Neural cell (in vitro differentiated cells): ENCODE measurements around the gene PPP1R9B. TPM values are rescaled to one million over a fixed set of nuclear protein-coding genes. Genes with fewer than 3 reads are reported as not detected.

Source experiments
- H2AFZ ChIP-seq: fragments of 200-600, 300-800 bp; sonication (generic), shearing (Covaris generic); 2 replicates; pipeline ENCODE4 v1.6.0; 2014; ENCODE audit warnings: low read depth, mild to moderate bottlenecking, antibody characterized with exemption, low read length, moderate library complexity
- H3F3A ChIP-seq: fragments of 200-600 bp; shearing (Covaris generic); 2 replicates; pipeline ENCODE4 v1.6.1; 2016; ENCODE audit warnings: mild to moderate bottlenecking, moderate library complexity, mixed read lengths, antibody characterized with exemption, low read length; ENCODE audit not compliant: insufficient read depth, poor library complexity, severe bottlenecking
- H3K27ac ChIP-seq: fragments of 200-600, 300-800 bp; sonication (generic), shearing (Covaris generic); 2 replicates; pipeline ENCODE4 v1.5.1; 2014; ENCODE audit warnings: mild to moderate bottlenecking, low read length, moderate library complexity
- H3K27me3 ChIP-seq: fragments of 300-800, 200-600 bp; sonication (generic), shearing (Covaris generic); 2 replicates; pipeline ENCODE4 v1.6.0; 2014; ENCODE audit warnings: mild to moderate bottlenecking, low read depth, low read length, moderate library complexity; ENCODE audit not compliant: insufficient read depth
- H3K36me3 ChIP-seq: fragments of 300-800, 200-600 bp; sonication (generic), shearing (Covaris generic); 2 replicates; pipeline ENCODE4 v1.5.1; 2014; ENCODE audit warnings: mild to moderate bottlenecking, antibody characterized with exemption, low read length, moderate library complexity; ENCODE audit not compliant: insufficient read depth
- H3K4me2 ChIP-seq: fragments of 300-800, 200-600 bp; sonication (generic), shearing (Covaris generic); 2 replicates; pipeline ENCODE4 v1.6.0; 2014; ENCODE audit warnings: mild to moderate bottlenecking, low read length
- H3K4me3 ChIP-seq: fragments of 300-800, 200-600 bp; sonication (generic), shearing (Covaris generic); 2 replicates; pipeline ENCODE4 v1.5.1; 2014; ENCODE audit warnings: mild to moderate bottlenecking, low read length, moderate library complexity
- H3K79me2 ChIP-seq: fragments of 200-600 bp; shearing (Covaris generic); replicated peaks from 2 replicates; pipeline ENCODE4 v1.6.0; 2014; ENCODE audit warnings: mild to moderate bottlenecking, low read length, moderate library complexity; ENCODE audit not compliant: insufficient read depth
- H3K9ac ChIP-seq: fragments of 300-800, 200-600 bp; sonication (generic), shearing (Covaris generic); 2 replicates; pipeline ENCODE4 v1.6.1; 2016; ENCODE audit warnings: mild to moderate bottlenecking, low read length, mixed read lengths
- H3K9me2 ChIP-seq: fragments of 200-600 bp; shearing (Covaris generic); 2 replicates; pipeline ENCODE4 v1.6.1; 2016; ENCODE audit warnings: mild to moderate bottlenecking, low read length, mixed read lengths; ENCODE audit not compliant: insufficient read depth
- H3K9me3 ChIP-seq: fragments of 200-600, 300-800 bp; sonication (generic), shearing (Covaris generic); 2 replicates; pipeline ENCODE4 v1.6.1; 2016; ENCODE audit warnings: mild to moderate bottlenecking, mixed run types, low read length, moderate library complexity, mixed read lengths
- H4K20me1 ChIP-seq: fragments of 200-600 bp; shearing (Covaris generic); 2 replicates; pipeline ENCODE4 v1.6.1; 2016; ENCODE audit warnings: mild to moderate bottlenecking, mixed run types; ENCODE audit not compliant: insufficient read depth
- EP300 ChIP-seq: fragments of 450-650 bp; conservative IDR thresholded peaks from 2 replicates; pipeline ENCODE4 v1.6.1; 2014; ENCODE audit warnings: antibody characterized with exemption, mild to moderate bottlenecking, moderate library complexity; ENCODE audit not compliant: poor library complexity, severe bottlenecking
- EZH2 ChIP-seq: fragments of 200-600, 300-800 bp; shearing (Covaris generic), sonication (generic); IDR thresholded peaks from 2 replicates; pipeline ENCODE4 v1.6.1; 2014; ENCODE audit warnings: antibody characterized with exemption, low read length, borderline replicate concordance, mild to moderate bottlenecking; ENCODE audit not compliant: insufficient read depth, poor library complexity, severe bottlenecking
- MXI1 ChIP-seq: fragments of 450-650 bp; conservative IDR thresholded peaks from 2 replicates; pipeline ENCODE4 v1.6.1; 2014; ENCODE audit warnings: antibody characterized with exemption, mild to moderate bottlenecking; ENCODE audit not compliant: poor library complexity, severe bottlenecking
- POLR2AphosphoS5 ChIP-seq: IDR thresholded peaks from 2 replicates; pipeline ENCODE4 v1.6.1; 2012
- RAD21 ChIP-seq: fragments of 450-650 bp; conservative IDR thresholded peaks from 2 replicates; pipeline ENCODE4 v1.6.1; 2014; ENCODE audit warnings: antibody characterized with exemption, mild to moderate bottlenecking, moderate library complexity
- REST ChIP-seq: IDR thresholded peaks from 2 replicates; pipeline ENCODE4 v1.6.1; 2012; ENCODE audit warnings: borderline replicate concordance
- SMC3 ChIP-seq: fragments of 450-650 bp; conservative IDR thresholded peaks from 2 replicates; pipeline ENCODE4 v1.6.1; 2014; ENCODE audit warnings: antibody characterized with exemption, mild to moderate bottlenecking, moderate library complexity; ENCODE audit not compliant: poor library complexity
- TAF1 ChIP-seq: IDR thresholded peaks from 2 replicates; pipeline ENCODE4 v1.6.1; 2012; ENCODE audit warnings: low read depth
- polyA plus RNA-seq: library from polyadenylated mRNA; depleted of rRNA; stranded (reverse); fragments of >200 nt; gene quantifications from 2 replicates; pipeline ENCODE4 v1.2.3, GENCODE V29; 2014
- TF ChIP-seq, protein P1 (sequence below): fragments of 450-650 bp; IDR thresholded peaks from 2 replicates; pipeline ENCODE4 v1.5.1; 2014; ENCODE audit warnings: antibody characterized with exemption, mild to moderate bottlenecking, moderate library complexity; ENCODE audit not compliant: poor library complexity, severe bottlenecking

PPP1R9B gene
- polyA plus RNA-seq, 1 donor from 2014 or later = 29.2 TPM

- H3K4me2 ChIP-seq = no peak overlapping the region
- no peak overlapping the region for H3K4me3 ChIP-seq
- no peaks in the 10 kb centered on the region for H3K79me2 ChIP-seq
- no peaks in the 10 kb centered on the region for H3K9me2 ChIP-seq
- no peak overlapping the region for H2AFZ ChIP-seq
- H3K36me3 ChIP-seq = no peaks in the 10 kb centered on the region
- H3K27me3 ChIP-seq = no peaks in the 10 kb centered on the region
- peak overlapping the region; percentile 63 for H3K27ac ChIP-seq
- H3K9me3 ChIP-seq = no peaks in the 10 kb centered on the region
- no peaks in the 10 kb centered on the region for H4K20me1 ChIP-seq
- peak overlapping the region; percentile 58 for H3K9ac ChIP-seq
- no peaks in the 10 kb centered on the region for H3F3A ChIP-seq
- no peak for TF ChIP-seq MXI1
- TF ChIP-seq, protein P1, sequence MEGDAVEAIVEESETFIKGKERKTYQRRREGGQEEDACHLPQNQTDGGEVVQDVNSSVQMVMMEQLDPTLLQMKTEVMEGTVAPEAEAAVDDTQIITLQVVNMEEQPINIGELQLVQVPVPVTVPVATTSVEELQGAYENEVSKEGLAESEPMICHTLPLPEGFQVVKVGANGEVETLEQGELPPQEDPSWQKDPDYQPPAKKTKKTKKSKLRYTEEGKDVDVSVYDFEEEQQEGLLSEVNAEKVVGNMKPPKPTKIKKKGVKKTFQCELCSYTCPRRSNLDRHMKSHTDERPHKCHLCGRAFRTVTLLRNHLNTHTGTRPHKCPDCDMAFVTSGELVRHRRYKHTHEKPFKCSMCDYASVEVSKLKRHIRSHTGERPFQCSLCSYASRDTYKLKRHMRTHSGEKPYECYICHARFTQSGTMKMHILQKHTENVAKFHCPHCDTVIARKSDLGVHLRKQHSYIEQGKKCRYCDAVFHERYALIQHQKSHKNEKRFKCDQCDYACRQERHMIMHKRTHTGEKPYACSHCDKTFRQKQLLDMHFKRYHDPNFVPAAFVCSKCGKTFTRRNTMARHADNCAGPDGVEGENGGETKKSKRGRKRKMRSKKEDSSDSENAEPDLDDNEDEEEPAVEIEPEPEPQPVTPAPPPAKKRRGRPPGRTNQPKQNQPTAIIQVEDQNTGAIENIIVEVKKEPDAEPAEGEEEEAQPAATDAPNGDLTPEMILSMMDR = no peak
- no peak for TF ChIP-seq EZH2
- TF ChIP-seq RAD21 = no peak
- no peak for TF ChIP-seq REST
- no peak for TF ChIP-seq POLR2AphosphoS5
- TF ChIP-seq EP300 = no peak
- no peak for TF ChIP-seq SMC3
- TF ChIP-seq TAF1 = no peak
Observed at GRCh38 chr17:50102164-50102991, 48.1 kb downstream of the PPP1R9B start.

DNA sequence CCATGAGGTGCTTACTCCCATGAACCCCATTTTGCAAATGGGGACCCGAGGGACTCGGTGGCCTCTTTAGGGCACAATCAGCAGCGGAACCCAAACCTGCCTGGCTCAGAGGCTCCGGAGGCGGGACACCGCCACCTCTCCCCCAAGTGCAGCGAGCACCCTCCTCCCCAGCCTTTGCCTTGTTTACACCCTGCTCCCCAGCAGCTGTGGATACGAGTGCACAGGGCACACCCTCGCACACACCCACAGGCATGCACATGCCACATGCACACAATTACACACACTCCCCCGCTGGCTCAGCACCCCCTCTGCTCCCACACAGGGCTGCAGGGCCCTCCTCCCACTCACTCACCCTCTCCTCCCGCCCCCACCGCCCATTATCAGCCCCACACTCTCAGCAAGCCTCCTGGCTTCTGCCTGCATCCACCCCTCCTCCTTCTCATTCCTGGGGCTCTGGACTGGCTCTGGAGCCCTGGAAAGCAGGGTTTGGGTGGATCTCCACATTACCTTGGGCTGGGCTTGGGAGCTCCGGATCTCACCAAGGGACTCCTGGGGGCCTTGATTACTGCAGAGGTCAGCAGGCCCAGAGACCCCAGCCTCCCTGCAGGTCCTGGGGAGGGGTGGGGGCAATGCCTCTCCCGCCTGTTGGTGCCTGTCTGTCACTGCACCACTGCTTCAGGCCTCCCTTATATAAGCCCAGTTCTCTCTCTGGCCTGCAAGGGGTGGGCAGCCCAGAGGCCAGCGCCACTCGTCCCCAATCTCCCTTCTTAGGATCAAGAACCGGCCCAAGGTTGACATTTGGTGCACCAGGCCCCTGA lies 48.9 kb downstream of the PPP1R9B start:
- Histone ChIP-seq H3K4me3 (peak overlapping the region; percentile 48), H3K9me3 (no peaks in the 10 kb centered on the region), H3F3A (no peaks in the 10 kb centered on the region), H3K9me2 (no peaks in the 10 kb centered on the region), H3K4me2 (no peak overlapping the region), H3K36me3 (no peaks in the 10 kb centered on the region), H3K79me2 (no peaks in the 10 kb centered on the region), H2AFZ (no peak overlapping the region), H3K9ac (peak overlapping the region; percentile 58), H3K27me3 (no peaks in the 10 kb centered on the region), H4K20me1 (no peaks in the 10 kb centered on the region), H3K27ac (peak overlapping the region; percentile 63)
- TF ChIP-seq EZH2 (no peak), REST (no peak), RAD21 (no peak), SMC3 (no peak), TAF1 (no peak), POLR2AphosphoS5 (no peak), MXI1 (no peak), EP300 (no peak)
- TF ChIP-seq, protein P1 = no peak
